CD4-positive, alpha-beta T cell (primary cell): Measurements from ENCODE around the gene MEA1. TPM values are rescaled to one million over a fixed set of nuclear protein-coding genes. Genes with fewer than 3 reads are reported as not detected.

Experiments
- ATAC-seq: fragments of 200-7000 bp; cut with Tn5 transposase; one replicate; pipeline ENCODE4 v1.10.0; 2022; ENCODE audit warnings: mild to moderate bottlenecking; ENCODE audit not compliant: poor library complexity
- CTCF ChIA-PET: fragments of 350-600 bp; sonication (Branson Sonifier 250); formaldehyde crosslinking; loops from one replicate; lab custom pipeline; 2021; ENCODE audit warnings: antibody characterized with exemption, inconsistent platforms; lab: Charles Lee
- POLR2A ChIA-PET: fragments of 350-600 bp; sonication (Branson Sonifier 250); formaldehyde crosslinking; loops from one replicate; lab custom pipeline; 2021; ENCODE audit warnings: antibody characterized with exemption, inconsistent platforms; lab: Charles Lee
- DNase-seq, 14 experiments: peaks; one replicate each; pipeline ENCODE4 v3.0.0-alpha.2; 2013 to 2020; ENCODE audit warnings: mixed read lengths in 2 of 14
- H3K27ac ChIP-seq, 2 donors: one replicate each; pipeline versions ENCODE4 v1.5.1 to v1.7.0; 2013; ENCODE audit warnings: low read length in 2 of 2, low read depth in 1 of 2, mild to moderate bottlenecking in 1 of 2
- H3K27me3 ChIP-seq, 2 experiments: 1 replicate in 1 of 2; 2 replicates in 1 of 2; pipeline versions ENCODE4 v1.6.1 to v1.7.0; 2013; ENCODE audit warnings: low read length in 2 of 2, control low read depth in 1 of 2, mild to moderate bottlenecking in 1 of 2, moderate library complexity in 1 of 2; ENCODE audit not compliant: insufficient read depth in 2 of 2, control insufficient read depth in 1 of 2
- H3K36me3 ChIP-seq: one replicate; pipeline ENCODE4 v1.6.1; 2013; ENCODE audit warnings: low read length, control low read depth; ENCODE audit not compliant: insufficient read depth
- H3K4me1 ChIP-seq: one replicate; pipeline ENCODE4 v1.6.1; 2013; ENCODE audit warnings: low read length, control low read depth; ENCODE audit not compliant: insufficient read depth
- H3K4me3 ChIP-seq: one replicate; pipeline ENCODE4 v1.5.1; 2013; ENCODE audit warnings: mild to moderate bottlenecking, low read length, moderate library complexity
- H3K9me3 ChIP-seq, 2 experiments: 1 replicate in 1 of 2; 2 replicates in 1 of 2; pipeline versions ENCODE4 v1.6.1 to v1.7.0; 2013; ENCODE audit warnings: low read length in 2 of 2, mild to moderate bottlenecking in 2 of 2, control low read depth in 1 of 2, moderate library complexity in 1 of 2; ENCODE audit not compliant: control insufficient read depth in 1 of 2, insufficient read depth in 1 of 2
- H3K27ac Mint-ChIP-seq: one replicate; pipeline ENCODE4 v1.8.0; 2020; ENCODE audit warnings: mixed read lengths
- H3K27me3 Mint-ChIP-seq: one replicate; pipeline ENCODE4 v1.8.0; 2021; ENCODE audit warnings: mixed read lengths
- H3K36me3 Mint-ChIP-seq: one replicate; pipeline ENCODE4 v1.8.0; 2021; ENCODE audit warnings: low read depth, mixed read lengths
- H3K4me1 Mint-ChIP-seq: one replicate; pipeline ENCODE4 v1.8.0; 2021; ENCODE audit warnings: low read depth, mixed read lengths
- H3K4me3 Mint-ChIP-seq: one replicate; pipeline ENCODE4 v1.8.0; 2020; ENCODE audit warnings: mild to moderate bottlenecking, mixed read lengths
- H3K9me3 Mint-ChIP-seq: one replicate; pipeline ENCODE4 v1.8.0; 2020; ENCODE audit warnings: mixed read lengths
- CTCF ChIP-seq: fragments of 200-600 bp; IDR thresholded peaks from one replicate; pipeline ENCODE4 v1.8.0; 2022; ENCODE audit warnings: antibody characterized with exemption, mild to moderate bottlenecking
- intact Hi-C, 2 experiments: fragments of 100-400 bp; cut with DNase I in 1 of 2; cut with micrococcal nuclease in 1 of 2; formaldehyde crosslinking; loops; one replicate each; pipeline versions ENCODE4 v1.15.1 to v1.9.0; 2023 to 2025; cut with DNase I, micrococcal nuclease
- total RNA-seq, 174 experiments: library from RNA in 2 of 174; stranded (reverse) in 2 of 174; gene quantifications; one replicate each; pipeline ENCODE4 v1.2.3 and lab custom pipeline; 2021 to 2026

The MEA1 gene
- total RNA-seq, 2 experiments from 2014 or later, result 13.6 to 17.0 TPM

GRCh38 chr6:43040542-43041257 is 27.0 kb upstream of the MEA1 start:
- ATAC-seq, result no peak
- ChIA-PET CTCF (no interaction called here), POLR2A (interaction anchor here (1.3 kb wide), 1 partner anchor 13 kb away, joined by 3 read pairs; the partner anchor contains the start of gene CUL7)
- Histone ChIP-seq H3K27ac (no peak overlapping the region), H3K4me1 (no peaks in the 10 kb centered on the region), H3K27me3 (no peaks in the 10 kb centered on the region), H3K36me3 (peaks cover 57% of the 10 kb centered on the region), H3K9me3 (no peaks in the 10 kb centered on the region), H3K4me3 (no peak overlapping the region)
- no peaks in the 10 kb centered on the region for H3K27me3 Mint-ChIP-seq
- no peak for TF ChIP-seq CTCF
- H3K4me3 Mint-ChIP-seq, result no peak overlapping the region
- no peak overlapping the region for H3K27ac Mint-ChIP-seq
- intact Hi-C loops, result no loop called here
- no peaks in the 10 kb centered on the region for H3K9me3 Mint-ChIP-seq
- no peak for DNase-seq
- H3K36me3 Mint-ChIP-seq, result peaks cover 68% of the 10 kb centered on the region
- H3K4me1 Mint-ChIP-seq, result no peaks in the 10 kb centered on the region

GRCh38 chr6:43038727-43039126 is 25.0 kb upstream of the MEA1 start:
- peaks cover 50% of the 10 kb centered on the region for H3K36me3 ChIP-seq
- intact Hi-C loops, result no loop called here
- Mint-ChIP-seq H3K4me3 (no peak overlapping the region), H3K4me1 (no peaks in the 10 kb centered on the region), H3K9me3 (no peaks in the 10 kb centered on the region), H3K27me3 (no peaks in the 10 kb centered on the region), H3K27ac (no peak overlapping the region), H3K36me3 (peaks cover 60% of the 10 kb centered on the region)
- H3K4me3 ChIP-seq, result no peak overlapping the region
- no peak for TF ChIP-seq CTCF
- no peak overlapping the region for H3K27ac ChIP-seq
- DNase-seq, result no peak
- H3K4me1 ChIP-seq, result no peaks in the 10 kb centered on the region
- H3K9me3 ChIP-seq, result no peaks in the 10 kb centered on the region
- no peaks in the 10 kb centered on the region for H3K27me3 ChIP-seq
- no peak for ATAC-seq
- CTCF ChIA-PET, result no interaction called here
- POLR2A ChIA-PET, result no interaction called here

GRCh38 chr6:43037706-43038105 is 24.0 kb upstream of the MEA1 start:
- peaks cover 64% of the 10 kb centered on the region for H3K36me3 Mint-ChIP-seq
- CTCF ChIA-PET, result no interaction called here
- H3K4me1 Mint-ChIP-seq, result no peaks in the 10 kb centered on the region

More at GRCh38 chr6:43037706-43038105, 24.0 kb upstream of the MEA1 start:
- Histone ChIP-seq H3K9me3 (no peaks in the 10 kb centered on the region), H3K27me3 (no peaks in the 10 kb centered on the region), H3K4me1 (no peaks in the 10 kb centered on the region), H3K4me3 (no peak overlapping the region), H3K36me3 (peaks cover 46% of the 10 kb centered on the region), H3K27ac (no peak overlapping the region)
- H3K9me3 Mint-ChIP-seq, result no peaks in the 10 kb centered on the region
- POLR2A ChIA-PET, result no interaction called here
- no peak overlapping the region for H3K27ac Mint-ChIP-seq
- no peak for TF ChIP-seq CTCF
- H3K27me3 Mint-ChIP-seq, result no peaks in the 10 kb centered on the region
- ATAC-seq, result no peak
- DNase-seq, result no peak
- intact Hi-C loops, result no loop called here
- no peak overlapping the region for H3K4me3 Mint-ChIP-seq
